HG03571 (cell line): ENCODE results near the gene DEAF1.
"Not testable (repeated sequence)": the region's sequence is repeated elsewhere in the genome, so short reads cannot be mapped to it uniquely, and the experiment has no call there.

Experiments
- ATAC-seq: cut with Tn5 transposase; IDR thresholded peaks from one replicate; pipeline ENCODE4 v1.9.1; 2021; ENCODE audit not compliant: unreplicated experiment

DEAF1 gene

GRCh38 chr11:701741-702461 lies 6.9 kb upstream of the DEAF1 start:
- ATAC-seq = no peak

GRCh38 chr11:699753-700152 lies 4.7 kb upstream of the DEAF1 start:
- ATAC-seq = no peak

DNA sequence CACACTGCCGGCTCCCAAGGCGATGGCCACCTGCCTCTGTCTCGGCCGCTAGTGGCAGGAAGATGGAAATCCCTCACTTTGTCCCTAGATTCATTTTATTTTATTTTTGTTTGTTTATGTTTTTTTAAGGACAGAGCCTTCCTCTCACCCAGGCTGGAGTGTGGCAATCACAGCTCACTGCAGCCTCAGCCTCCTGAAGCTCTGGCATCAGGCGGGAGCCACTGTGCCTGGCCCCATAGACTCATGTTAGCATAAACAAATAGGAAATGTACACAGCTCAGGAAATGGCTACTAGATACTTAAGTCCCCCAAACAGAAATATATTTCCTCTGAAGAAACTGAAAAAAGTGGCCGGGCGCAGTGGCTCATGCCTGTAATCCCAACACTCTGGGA lies 4.1 kb upstream of the DEAF1 start:
- no peak for ATAC-seq

DNA sequence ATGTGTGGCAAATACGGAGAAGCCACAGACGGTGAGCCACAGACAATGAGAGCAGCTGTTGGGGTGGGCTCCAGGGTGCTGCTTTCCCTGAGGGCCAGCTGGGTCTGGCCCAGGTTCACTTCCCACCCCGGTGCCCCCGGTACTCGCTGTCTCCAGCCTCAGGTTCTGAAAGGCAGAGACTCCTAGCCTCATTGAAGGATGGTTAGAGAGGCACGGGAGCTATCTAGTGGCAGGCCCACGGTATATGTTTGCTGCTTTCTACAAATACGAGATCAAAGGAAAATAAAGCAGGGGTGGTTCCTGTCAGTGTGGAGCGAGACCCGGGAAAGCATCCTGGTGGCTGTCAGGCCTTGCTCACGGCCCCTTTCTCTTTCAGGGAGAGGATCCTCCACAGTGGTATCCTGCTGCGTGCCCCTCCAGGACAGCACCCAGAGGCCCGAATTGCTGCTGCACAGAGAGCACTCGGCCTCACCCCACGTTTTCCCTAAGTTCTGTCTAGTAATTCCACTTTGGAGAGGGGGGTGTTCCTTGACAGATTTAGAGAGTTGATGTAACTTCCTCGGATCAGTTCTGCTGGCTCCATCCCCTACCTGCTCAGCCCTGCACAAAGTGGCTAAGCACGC lies 3.6 kb upstream of the DEAF1 start:
- ATAC-seq = no peak

DNA sequence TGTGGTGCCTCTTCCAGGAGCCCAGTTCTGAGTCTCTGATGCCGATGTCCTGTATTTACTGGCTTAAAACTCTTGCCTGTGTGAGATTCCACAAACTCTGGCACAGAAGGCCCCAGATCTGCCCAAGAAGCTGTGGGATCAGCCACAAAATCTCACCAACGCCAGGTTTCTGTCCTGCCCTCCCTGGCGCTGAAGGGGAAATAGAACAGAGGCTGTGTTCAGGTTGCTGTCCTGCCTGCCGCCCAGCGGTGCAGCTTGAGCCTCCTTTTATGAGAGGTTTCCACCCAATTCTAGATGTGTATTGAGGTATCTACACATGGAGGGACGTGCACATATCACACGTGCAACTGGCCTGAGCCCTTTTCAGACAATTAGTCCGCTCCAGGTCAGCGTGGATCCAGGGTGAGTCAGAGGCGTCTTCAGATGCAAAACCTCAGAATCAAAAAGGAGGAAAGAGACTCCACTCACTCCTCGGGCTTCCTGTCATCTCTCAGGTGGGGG lies 2.8 kb upstream of the DEAF1 start:
- ATAC-seq = no peak

DNA sequence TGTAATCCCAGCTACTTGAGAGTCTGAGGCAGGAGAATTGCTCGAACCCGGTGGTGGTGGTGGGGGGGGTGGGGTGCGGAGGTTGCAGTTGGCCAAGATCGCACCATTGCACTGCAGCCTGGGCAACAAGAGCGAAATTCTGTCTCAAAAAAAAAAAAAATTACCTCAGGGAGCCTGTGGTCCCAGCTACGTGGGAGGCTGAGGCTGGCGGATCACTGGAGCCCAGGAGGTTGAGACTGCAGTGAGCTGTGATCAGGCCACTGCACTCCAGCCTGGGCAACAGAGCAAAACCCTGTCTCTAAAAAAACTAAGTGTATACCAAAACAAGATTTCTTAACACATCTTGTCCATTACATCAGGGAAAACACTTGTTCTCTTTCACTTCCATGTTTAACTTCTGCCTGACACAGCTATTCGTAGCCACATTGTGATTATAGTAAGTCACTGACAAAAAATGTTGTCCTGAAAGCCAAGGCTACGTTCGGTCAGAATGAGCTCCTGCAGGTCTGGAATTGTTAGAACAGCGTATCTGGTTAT lies 2.0 kb upstream of the DEAF1 start:
- ATAC-seq = no peak

DNA sequence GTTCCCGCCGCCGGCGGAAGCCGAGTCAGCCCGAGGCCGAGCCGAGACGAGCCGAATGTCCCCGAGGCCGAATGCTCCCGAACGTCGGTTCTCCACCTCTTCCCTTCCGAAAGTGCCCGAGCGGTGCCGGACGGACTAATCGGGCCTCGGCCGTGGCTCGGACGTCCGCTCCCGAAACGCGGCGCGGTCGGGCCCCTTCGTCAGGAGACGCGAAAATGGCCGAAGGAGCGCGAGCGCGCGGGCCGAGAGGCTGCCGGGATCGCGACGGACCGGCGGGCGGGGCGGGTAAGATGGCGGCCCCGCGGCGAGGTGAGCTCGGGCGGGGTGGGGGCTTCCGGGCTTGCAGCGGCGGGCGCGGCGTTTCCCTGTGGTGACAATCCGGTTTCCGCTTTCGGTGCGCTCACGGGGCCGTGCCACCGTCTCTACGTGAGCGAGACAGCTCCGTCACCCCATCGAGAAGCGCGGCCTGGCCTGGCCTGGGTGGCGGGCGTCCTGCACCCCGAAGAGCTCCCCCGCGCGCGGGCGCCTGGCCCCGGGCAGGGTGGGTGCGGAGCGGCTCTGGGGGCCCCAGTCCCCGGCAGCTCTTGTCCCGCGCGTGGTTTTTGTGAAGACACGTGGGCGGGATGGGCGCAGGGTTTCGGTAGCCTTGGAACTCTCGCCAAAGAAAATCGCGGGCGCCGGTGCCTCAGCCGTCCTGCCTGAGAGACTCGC lies 671 bp upstream of the DEAF1 start, which contains the start of gene TMEM80:
TMEM80 (plus strand) TSS at position 279 of the 711 bp plus-strand sequence; CDS start at position 291, 12 bp downstream.
- peak; percentile 70 for ATAC-seq

- no peak for ATAC-seq
Observed at GRCh38 chr11:695288-695537, 191 bp upstream of the DEAF1 start.

GRCh38 chr11:693887-694562 lies 997 bp downstream of the DEAF1 start:
- no peak for ATAC-seq

GRCh38 chr11:693415-693831 lies 1.6 kb downstream of the DEAF1 start:
- no peak for ATAC-seq

GRCh38 chr11:692824-693414 lies 2.1 kb downstream of the DEAF1 start:
- ATAC-seq = no peak

- no peak for ATAC-seq
Observed at GRCh38 chr11:691710-692590, 3.1 kb downstream of the DEAF1 start.

DNA sequence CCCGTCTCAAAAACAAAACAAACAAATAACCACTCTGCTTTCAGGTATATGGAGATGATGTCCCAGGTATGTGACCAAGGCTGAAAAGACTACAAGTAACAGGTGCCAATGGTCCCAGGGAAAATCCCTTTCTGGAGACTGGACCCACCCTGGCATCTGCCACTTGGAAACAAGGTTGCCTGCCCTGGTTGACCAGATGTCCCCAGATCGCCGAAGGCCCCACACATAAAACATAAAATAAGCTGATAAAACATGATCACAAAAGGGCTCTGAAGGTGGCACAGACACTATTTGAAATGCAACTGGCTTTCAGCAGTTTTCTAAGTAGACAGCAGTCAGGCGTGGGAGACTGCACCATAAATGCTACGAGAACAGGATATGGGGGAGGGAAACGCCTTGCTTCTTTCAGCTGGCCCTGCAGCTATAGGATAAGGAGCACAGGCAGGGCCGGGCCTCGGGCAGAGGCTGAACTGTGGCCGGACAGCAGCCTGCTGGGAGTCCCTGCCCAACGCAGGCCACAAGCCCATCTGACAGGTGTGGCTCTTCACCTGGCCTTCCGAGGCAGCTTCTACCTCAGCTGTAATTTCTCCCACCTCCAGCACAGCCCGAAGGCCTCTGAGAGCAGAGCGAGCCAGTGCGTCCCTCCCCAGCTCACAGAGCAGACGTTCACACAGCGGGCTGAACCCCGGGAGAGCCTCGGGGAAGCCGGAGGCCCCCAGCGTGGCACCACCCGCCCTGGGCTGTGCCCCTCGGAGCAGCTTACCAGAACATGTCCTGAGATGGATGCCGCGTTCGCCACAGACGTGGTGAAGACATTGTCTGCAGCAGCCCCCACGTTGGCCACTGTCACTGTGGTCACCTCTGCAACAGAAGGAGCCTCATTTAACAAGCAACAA lies 4.0 kb downstream of the DEAF1 start:
- no peak for ATAC-seq

DNA sequence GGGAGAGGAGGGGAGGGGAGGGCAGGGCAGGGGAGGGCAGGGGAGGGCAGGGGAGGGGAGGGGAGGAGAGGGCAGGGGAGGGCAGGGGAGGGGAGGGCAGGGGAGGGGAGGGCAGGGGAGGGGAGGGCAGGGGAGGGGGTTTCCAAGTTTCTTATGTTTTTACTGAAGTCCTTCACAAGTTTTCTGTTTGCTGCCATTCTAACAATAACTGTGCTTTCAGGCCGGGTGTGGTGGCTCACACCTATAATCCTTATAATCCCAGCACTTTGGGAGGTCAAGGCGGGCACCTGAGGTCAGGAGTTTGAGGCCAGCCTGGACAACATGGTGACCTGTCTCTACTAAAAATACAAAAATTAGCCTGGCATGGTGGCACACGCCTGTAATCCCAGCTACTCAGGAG lies 4.8 kb downstream of the DEAF1 start:
- ATAC-seq = not testable (repeated sequence)

- no peak for ATAC-seq
Observed at GRCh38 chr11:689625-690024, 5.4 kb downstream of the DEAF1 start.

DNA sequence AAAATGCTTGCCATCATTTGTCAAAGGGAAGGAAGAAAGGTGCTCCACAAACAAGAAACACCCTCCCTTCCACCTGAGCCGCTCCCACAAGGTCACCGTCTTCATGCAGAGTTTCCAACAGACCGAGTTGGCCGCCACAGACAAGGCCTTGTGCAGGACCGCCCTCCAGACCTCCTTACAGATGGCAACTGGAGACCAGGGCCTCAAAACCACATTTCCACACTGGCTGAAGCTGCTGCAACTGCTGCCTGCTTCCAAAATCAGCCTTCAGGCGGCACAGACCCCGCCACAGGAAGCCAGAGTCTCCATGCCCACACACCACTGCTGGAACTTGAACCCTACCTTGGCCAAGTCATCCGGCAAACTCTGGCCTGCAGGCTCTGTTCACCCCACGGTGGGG lies 6.3 kb downstream of the DEAF1 start:
- ATAC-seq = no peak

DNA sequence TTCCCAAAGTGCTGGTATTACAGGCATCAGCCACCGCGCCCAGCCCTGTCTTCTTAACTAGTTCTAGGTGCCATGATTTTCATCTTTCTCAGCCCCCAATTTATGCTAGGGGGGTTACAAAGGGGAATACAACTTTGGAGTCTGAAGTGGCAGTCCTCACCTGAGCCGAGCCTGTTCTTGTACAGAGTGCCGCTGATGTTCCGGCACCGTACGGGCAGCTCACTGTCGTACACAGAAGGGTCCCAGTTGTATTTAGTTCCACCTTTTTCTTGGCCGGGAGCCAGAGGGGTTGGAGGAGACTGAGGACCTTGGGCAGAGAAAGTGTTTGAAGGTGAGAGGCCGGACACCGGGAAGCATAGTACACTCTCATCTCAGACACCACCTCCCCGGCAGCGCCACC lies 7.3 kb downstream of the DEAF1 start:
- no peak for ATAC-seq

DNA sequence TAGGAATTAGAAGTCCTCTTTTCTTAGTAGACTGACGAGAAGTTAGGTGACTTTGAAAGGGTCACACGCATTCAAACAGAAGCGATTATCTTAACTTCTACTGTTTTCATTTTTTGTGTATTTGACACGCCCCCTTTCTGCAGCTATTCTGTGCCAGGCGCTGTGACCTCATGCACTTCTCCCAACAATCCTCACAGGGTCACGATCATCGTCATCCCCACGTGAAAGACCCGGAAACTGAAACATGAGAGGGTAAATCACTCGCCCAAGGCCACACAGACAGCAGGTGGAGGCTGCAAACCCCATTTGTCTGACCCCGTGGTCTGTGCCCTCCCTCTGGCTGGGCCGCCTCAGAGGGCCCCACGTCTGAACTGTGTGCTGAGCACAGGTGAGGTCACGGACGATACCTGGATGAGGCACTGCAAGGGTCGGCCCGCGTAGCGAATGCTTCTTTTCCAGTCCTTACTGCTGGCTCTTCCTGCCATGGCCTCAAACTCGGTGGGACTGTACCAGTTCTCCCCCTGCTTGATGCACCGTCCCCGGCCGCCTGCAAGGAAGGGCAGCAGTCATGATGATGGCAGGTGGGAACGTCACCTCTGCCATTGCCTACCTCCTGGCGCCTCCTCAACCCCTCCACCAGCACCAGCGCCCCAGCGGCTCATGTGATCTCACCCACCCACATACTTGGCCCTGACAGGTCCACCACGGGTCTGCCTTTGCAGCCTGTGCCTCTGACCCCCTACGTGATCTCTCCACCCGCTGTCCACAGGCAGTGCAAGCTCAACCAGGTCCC lies 8.4 kb downstream of the DEAF1 start:
- ATAC-seq = no peak
